ENCODE data around the gene WDR86.

DNA sequence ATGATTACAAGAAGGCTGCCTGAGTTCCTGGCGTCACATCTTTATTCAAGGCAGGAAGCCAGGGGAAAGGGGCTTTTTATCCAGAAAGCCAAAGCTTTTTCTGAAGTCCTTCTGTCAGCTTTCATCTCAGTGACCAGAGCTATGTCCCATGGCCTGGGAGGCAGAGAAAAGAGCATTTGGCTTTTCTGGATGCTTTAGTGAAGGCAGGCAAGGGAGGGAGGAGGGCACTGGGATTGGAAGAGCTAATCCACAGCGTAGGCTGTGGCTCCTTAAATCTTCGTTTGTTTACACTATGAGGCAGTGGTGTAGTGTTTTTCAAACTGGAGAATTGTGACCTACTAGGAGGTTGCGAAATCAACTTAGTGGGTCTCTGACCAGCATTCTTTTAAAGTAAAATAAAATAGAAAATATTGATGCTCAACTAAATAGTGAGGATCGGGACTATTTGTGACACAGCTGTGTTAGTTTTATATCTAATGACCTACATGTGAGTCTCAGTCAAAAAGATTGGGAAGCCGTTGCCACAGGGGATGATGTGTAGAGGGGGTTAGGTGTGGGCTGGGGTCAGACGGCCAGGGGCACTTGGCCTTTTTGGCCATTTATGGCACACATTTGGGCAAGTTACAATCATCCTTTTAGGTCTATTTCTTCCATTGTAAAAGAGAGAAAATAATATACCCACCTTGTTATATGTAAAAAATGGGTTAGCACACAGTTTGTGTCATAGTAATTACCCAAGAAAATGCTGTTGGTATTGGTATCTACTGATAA, 16.0 kb upstream of the WDR86 start:
- TF ChIP-seq, protein P1, sequence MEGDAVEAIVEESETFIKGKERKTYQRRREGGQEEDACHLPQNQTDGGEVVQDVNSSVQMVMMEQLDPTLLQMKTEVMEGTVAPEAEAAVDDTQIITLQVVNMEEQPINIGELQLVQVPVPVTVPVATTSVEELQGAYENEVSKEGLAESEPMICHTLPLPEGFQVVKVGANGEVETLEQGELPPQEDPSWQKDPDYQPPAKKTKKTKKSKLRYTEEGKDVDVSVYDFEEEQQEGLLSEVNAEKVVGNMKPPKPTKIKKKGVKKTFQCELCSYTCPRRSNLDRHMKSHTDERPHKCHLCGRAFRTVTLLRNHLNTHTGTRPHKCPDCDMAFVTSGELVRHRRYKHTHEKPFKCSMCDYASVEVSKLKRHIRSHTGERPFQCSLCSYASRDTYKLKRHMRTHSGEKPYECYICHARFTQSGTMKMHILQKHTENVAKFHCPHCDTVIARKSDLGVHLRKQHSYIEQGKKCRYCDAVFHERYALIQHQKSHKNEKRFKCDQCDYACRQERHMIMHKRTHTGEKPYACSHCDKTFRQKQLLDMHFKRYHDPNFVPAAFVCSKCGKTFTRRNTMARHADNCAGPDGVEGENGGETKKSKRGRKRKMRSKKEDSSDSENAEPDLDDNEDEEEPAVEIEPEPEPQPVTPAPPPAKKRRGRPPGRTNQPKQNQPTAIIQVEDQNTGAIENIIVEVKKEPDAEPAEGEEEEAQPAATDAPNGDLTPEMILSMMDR (IDR thresholded peaks at IDR 0.05; ENCODE audit: poor library complexity, severe bottlenecking) = no peak
- TF ChIP-seq EP300 (conservative IDR thresholded peaks at IDR 0.05; ENCODE audit: poor library complexity, severe bottlenecking) (no peak), EZH2 (IDR thresholded peaks at IDR 0.05; ENCODE audit: borderline replicate concordance, insufficient read depth, low read length, poor library complexity, severe bottlenecking) (no peak), TAF1 (IDR thresholded peaks at IDR 0.05; ENCODE audit: low read depth) (no peak), MXI1 (conservative IDR thresholded peaks at IDR 0.05; ENCODE audit: poor library complexity, severe bottlenecking) (no peak), POLR2AphosphoS5 (IDR thresholded peaks at IDR 0.05) (no peak)
- TF ChIP-seq, protein P2, sequence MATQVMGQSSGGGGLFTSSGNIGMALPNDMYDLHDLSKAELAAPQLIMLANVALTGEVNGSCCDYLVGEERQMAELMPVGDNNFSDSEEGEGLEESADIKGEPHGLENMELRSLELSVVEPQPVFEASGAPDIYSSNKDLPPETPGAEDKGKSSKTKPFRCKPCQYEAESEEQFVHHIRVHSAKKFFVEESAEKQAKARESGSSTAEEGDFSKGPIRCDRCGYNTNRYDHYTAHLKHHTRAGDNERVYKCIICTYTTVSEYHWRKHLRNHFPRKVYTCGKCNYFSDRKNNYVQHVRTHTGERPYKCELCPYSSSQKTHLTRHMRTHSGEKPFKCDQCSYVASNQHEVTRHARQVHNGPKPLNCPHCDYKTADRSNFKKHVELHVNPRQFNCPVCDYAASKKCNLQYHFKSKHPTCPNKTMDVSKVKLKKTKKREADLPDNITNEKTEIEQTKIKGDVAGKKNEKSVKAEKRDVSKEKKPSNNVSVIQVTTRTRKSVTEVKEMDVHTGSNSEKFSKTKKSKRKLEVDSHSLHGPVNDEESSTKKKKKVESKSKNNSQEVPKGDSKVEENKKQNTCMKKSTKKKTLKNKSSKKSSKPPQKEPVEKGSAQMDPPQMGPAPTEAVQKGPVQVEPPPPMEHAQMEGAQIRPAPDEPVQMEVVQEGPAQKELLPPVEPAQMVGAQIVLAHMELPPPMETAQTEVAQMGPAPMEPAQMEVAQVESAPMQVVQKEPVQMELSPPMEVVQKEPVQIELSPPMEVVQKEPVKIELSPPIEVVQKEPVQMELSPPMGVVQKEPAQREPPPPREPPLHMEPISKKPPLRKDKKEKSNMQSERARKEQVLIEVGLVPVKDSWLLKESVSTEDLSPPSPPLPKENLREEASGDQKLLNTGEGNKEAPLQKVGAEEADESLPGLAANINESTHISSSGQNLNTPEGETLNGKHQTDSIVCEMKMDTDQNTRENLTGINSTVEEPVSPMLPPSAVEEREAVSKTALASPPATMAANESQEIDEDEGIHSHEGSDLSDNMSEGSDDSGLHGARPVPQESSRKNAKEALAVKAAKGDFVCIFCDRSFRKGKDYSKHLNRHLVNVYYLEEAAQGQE (IDR thresholded peaks at IDR 0.05; ENCODE audit: borderline replicate concordance) = no peak

Measured in neural cell (in vitro differentiated cells).